ENCODE results near the gene CADM1. TPM values are rescaled to one million over a fixed set of nuclear protein-coding genes. Genes with fewer than 3 reads are reported as not detected.

Gene CADM1
- polyA plus RNA-seq, 3 donors = 130 to 158 (median 149) TPM

GRCh38 chr11:115164774-115165173 is 339.4 kb downstream of the CADM1 start:
- no peak for DNase-seq (ENCODE audit: extremely low read depth in 1 of 11, low read depth in 9 of 11, low spot score in 4 of 11)

- DNase-seq (ENCODE audit: extremely low read depth in 1 of 11, low read depth in 9 of 11, low spot score in 4 of 11) = no peak
Observed at GRCh38 chr11:115162919-115163318, 341.3 kb downstream of the CADM1 start.

GRCh38 chr11:115161876-115162275 is 342.3 kb downstream of the CADM1 start:
- DNase-seq (ENCODE audit: extremely low read depth in 1 of 11, low read depth in 9 of 11, low spot score in 4 of 11) = no peak

GRCh38 chr11:115159207-115159606 is 345.0 kb downstream of the CADM1 start:
- DNase-seq (ENCODE audit: extremely low read depth in 1 of 11, low read depth in 9 of 11, low spot score in 4 of 11) = no peak

GRCh38 chr11:115158053-115158452 is 346.2 kb downstream of the CADM1 start:
- DNase-seq (ENCODE audit: extremely low read depth in 1 of 11, low read depth in 9 of 11, low spot score in 4 of 11) = no peak

GRCh38 chr11:115157247-115157646 is 347.0 kb downstream of the CADM1 start:
- no peak for DNase-seq (ENCODE audit: extremely low read depth in 1 of 11, low read depth in 9 of 11, low spot score in 4 of 11)

GRCh38 chr11:115155978-115156377 is 348.2 kb downstream of the CADM1 start:
- DNase-seq (ENCODE audit: extremely low read depth in 1 of 11, low read depth in 9 of 11, low spot score in 4 of 11) = no peak

GRCh38 chr11:115155320-115155719 is 348.9 kb downstream of the CADM1 start:
- DNase-seq (ENCODE audit: extremely low read depth in 1 of 11, low read depth in 9 of 11, low spot score in 4 of 11) = no peak

- DNase-seq (ENCODE audit: extremely low read depth in 1 of 11, low read depth in 9 of 11, low spot score in 4 of 11) = no peak
Observed at GRCh38 chr11:115154355-115154736, 349.9 kb downstream of the CADM1 start.

GRCh38 chr11:115153731-115154354 is 350.4 kb downstream of the CADM1 start:
- no peak for DNase-seq (ENCODE audit: extremely low read depth in 1 of 11, low read depth in 9 of 11, low spot score in 4 of 11)

GRCh38 chr11:115153135-115153534 is 351.1 kb downstream of the CADM1 start:
- DNase-seq (ENCODE audit: extremely low read depth in 1 of 11, low read depth in 9 of 11, low spot score in 4 of 11) = no peak

GRCh38 chr11:115151010-115151409 is 353.2 kb downstream of the CADM1 start:
- no peak for DNase-seq (ENCODE audit: extremely low read depth in 1 of 11, low read depth in 9 of 11, low spot score in 4 of 11)

- no peak for DNase-seq (ENCODE audit: extremely low read depth in 1 of 11, low read depth in 9 of 11, low spot score in 4 of 11)
Observed at GRCh38 chr11:115148691-115149090, 355.5 kb downstream of the CADM1 start.

- DNase-seq (ENCODE audit: extremely low read depth in 1 of 11, low read depth in 9 of 11, low spot score in 4 of 11) = no peak
Observed at GRCh38 chr11:115148101-115148500, 356.1 kb downstream of the CADM1 start.

- DNase-seq (ENCODE audit: extremely low read depth in 1 of 11, low read depth in 9 of 11, low spot score in 4 of 11) = no peak
Observed at GRCh38 chr11:115147243-115147807, 356.9 kb downstream of the CADM1 start.

- DNase-seq (ENCODE audit: extremely low read depth in 1 of 11, low read depth in 9 of 11, low spot score in 4 of 11) = no peak
Observed at GRCh38 chr11:115146425-115146824, 357.8 kb downstream of the CADM1 start.

- DNase-seq (ENCODE audit: extremely low read depth in 1 of 11, low read depth in 9 of 11, low spot score in 4 of 11) = peak in 1 of 11 donors; percentile 51
Observed at GRCh38 chr11:115145324-115145723, 358.9 kb downstream of the CADM1 start.

GRCh38 chr11:115144914-115145313 is 359.3 kb downstream of the CADM1 start:
- no peak for DNase-seq (ENCODE audit: extremely low read depth in 1 of 11, low read depth in 9 of 11, low spot score in 4 of 11)

GRCh38 chr11:115144014-115144413 is 360.2 kb downstream of the CADM1 start:
- no peak for DNase-seq (ENCODE audit: extremely low read depth in 1 of 11, low read depth in 9 of 11, low spot score in 4 of 11)

- no peak for DNase-seq (ENCODE audit: extremely low read depth in 1 of 11, low read depth in 9 of 11, low spot score in 4 of 11)
Observed at GRCh38 chr11:115141231-115142114, 362.7 kb downstream of the CADM1 start.
